OCI-LY3 (cell line): ENCODE measurements around the gene PDLIM4.

Experiments used
- EZH2phosphoT487 ChIP-seq: fragments of 200-600 bp; shearing (Covaris generic); IDR thresholded peaks from 2 replicates; pipeline ENCODE4 v1.6.1; 2018; ENCODE audit warnings: antibody characterized with exemption, mixed run types, low read depth
- TF ChIP-seq, protein P1 (sequence below): fragments of 200-600, 300-600 bp; sonication (generic); IDR thresholded peaks from 2 replicates; pipeline ENCODE4 v1.5.1; 2014; ENCODE audit warnings: antibody characterized with exemption, low read length, low read depth

DNA sequence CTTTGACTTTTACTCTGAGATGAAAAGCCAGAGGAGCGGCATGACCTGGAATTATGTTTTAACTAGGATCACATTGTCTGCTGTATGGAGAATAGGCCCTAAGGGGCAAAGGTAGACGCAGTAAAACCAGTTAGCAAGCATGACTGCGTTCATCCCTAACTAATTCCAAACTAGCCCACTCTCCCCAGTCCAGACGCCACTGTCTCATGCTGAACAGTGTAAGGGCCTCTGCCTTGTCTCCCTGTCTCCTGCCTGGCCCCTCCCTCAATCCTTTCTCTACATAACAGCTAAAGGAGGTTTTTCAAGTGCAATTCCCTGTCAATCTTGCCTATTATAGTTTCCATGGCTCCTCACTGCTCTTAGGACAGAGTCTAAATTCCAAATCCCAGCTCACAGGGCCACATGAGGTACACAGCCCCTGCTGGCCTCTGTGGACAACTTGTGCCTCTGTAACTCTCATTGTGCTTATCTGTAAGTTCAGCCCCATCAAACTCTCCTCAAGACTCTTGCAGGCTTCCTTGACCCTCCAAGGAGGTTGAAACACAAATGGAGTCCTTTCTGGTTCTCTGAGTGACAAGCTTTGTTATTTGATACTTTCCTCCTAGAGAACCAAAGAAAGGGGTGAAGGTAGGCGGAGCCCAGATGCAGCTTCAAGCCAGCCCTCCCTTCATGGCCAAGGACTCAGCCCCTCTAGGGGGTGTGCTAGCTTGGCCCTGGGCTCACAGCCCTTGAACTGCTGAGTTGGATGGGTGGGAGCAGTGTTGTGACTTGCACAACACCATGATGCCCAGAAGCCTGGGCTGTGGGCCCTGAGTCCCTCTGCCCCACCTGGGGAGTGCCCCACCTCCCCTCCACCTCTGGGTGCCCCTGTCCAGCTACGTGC is 20.7 kb downstream of the PDLIM4 start:
- TF ChIP-seq, protein P1, sequence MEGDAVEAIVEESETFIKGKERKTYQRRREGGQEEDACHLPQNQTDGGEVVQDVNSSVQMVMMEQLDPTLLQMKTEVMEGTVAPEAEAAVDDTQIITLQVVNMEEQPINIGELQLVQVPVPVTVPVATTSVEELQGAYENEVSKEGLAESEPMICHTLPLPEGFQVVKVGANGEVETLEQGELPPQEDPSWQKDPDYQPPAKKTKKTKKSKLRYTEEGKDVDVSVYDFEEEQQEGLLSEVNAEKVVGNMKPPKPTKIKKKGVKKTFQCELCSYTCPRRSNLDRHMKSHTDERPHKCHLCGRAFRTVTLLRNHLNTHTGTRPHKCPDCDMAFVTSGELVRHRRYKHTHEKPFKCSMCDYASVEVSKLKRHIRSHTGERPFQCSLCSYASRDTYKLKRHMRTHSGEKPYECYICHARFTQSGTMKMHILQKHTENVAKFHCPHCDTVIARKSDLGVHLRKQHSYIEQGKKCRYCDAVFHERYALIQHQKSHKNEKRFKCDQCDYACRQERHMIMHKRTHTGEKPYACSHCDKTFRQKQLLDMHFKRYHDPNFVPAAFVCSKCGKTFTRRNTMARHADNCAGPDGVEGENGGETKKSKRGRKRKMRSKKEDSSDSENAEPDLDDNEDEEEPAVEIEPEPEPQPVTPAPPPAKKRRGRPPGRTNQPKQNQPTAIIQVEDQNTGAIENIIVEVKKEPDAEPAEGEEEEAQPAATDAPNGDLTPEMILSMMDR: no peak
- TF ChIP-seq EZH2phosphoT487: no peak
